Right lobe of liver (tissue), 4 donors: Measurements from ENCODE around the gene CLMN.
A peak's percentile ranks its signal among the peaks of the same experiment; 100 is the strongest.

Experiments
- CTCF ChIP-seq, 4 donors: fragments of 200-600 bp in 3 of 4; fragments of 450-650 bp in 1 of 4; IDR thresholded peaks; one replicate each; pipeline versions ENCODE4 v1.5.1 to v1.8.0; 2016 to 2022; ENCODE audit warnings: antibody characterized with exemption in 4 of 4, mild to moderate bottlenecking in 2 of 4
- POLR2A ChIP-seq: fragments of 450-650 bp; IDR thresholded peaks from one replicate; pipeline ENCODE4 v1.6.1; 2017; ENCODE audit warnings: antibody characterized with exemption, mild to moderate bottlenecking
- donor health status: DM: no; HTN: no; CAD: no.
- donor health status: DM: no; HTN: no; CAD: no.
- donor health status: DM: no; HTN: yes; CAD: no.

DNA sequence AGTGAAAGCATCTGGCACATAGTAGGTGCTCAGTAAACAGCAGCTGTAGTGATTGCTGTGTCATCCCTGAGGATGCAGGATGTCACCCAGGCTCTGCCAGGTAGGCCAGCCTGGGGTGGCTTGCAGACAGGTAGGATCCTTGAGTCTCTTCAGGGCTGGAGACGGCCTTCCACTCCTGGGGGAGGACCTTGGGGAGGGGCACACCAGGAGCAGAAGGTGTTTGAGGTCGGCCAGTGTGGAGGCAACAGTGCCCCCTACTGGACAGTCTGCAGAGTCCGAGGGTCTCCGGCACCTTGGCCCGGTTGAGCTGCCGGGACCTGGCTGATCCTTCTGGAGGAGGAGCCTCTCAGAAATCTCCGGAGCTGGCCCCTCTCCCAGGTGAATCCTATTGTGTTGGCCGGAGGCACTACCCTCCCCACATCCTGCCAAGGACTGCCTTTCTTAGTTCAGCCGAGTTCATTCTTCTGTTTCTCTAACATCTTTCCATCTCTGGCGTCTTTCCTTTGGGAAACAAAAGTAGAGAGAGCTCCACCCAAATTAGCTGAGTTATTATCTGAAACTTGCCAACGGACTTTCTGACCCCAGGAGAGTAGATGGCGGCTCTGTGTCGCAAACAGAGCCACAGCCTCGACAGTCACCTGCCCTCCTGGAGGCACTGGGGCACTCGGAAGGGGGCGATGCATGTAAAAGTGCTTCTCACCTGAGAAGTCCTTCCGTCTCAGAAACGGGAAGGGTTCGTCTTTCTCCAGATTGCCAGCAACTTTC is 41.8 kb upstream of the CLMN start:
- TF ChIP-seq POLR2A (no peak), CTCF (IDR thresholded peaks at IDR 0.05) (peak; percentile 27 to 70 (median 56))
